Gastrocnemius medialis (tissue), 4 donors: ENCODE data around the gene TRPM4.

Experiments
- POLR2A ChIP-seq, 2 donors: fragments of 450-650 bp; IDR thresholded peaks; one replicate each; pipeline ENCODE4 v1.6.1; 2017; ENCODE audit warnings: antibody characterized with exemption in 2 of 2, mild to moderate bottlenecking in 2 of 2, moderate library complexity in 2 of 2
- TF ChIP-seq, protein P1 (sequence below), 5 experiments: fragments of 450-650 bp in 3 of 5; fragments of 200-600 bp in 2 of 5; sonication (generic) in 2 of 5; IDR thresholded peaks in 4 of 5; conservative IDR thresholded peaks in 1 of 5; 1 replicate in 4 of 5; 2 replicates in 1 of 5; pipeline ENCODE4 v1.5.1; 2016 to 2019; ENCODE audit warnings: antibody characterized with exemption in 5 of 5, mild to moderate bottlenecking in 3 of 5, moderate library complexity in 3 of 5

DNA sequence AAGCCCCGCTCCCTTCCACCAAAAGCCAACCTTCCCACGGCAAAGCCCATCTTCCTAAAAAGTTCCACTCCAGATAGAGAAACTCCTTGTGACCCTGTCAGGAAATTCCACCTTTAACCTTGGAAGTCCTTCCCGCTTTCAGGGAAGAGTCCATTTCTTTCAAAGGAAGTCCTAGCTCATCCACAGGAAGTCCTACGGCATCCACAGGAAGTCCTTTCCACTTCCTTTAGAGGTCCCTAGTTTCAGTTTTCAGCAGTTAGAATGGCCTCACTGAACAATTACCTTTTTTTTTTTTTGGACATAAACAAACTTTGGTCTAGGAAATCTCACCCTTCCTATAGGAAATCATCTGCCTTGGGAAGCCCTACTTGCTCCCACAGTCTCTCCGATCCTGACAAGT is 31.7 kb downstream of the TRPM4 start:
- TF ChIP-seq, protein P1, sequence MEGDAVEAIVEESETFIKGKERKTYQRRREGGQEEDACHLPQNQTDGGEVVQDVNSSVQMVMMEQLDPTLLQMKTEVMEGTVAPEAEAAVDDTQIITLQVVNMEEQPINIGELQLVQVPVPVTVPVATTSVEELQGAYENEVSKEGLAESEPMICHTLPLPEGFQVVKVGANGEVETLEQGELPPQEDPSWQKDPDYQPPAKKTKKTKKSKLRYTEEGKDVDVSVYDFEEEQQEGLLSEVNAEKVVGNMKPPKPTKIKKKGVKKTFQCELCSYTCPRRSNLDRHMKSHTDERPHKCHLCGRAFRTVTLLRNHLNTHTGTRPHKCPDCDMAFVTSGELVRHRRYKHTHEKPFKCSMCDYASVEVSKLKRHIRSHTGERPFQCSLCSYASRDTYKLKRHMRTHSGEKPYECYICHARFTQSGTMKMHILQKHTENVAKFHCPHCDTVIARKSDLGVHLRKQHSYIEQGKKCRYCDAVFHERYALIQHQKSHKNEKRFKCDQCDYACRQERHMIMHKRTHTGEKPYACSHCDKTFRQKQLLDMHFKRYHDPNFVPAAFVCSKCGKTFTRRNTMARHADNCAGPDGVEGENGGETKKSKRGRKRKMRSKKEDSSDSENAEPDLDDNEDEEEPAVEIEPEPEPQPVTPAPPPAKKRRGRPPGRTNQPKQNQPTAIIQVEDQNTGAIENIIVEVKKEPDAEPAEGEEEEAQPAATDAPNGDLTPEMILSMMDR (IDR thresholded peaks at IDR 0.05 in 4 of 5, conservative IDR thresholded peaks at IDR 0.05 in 1 of 5), result no peak
- no peak for TF ChIP-seq POLR2A (IDR thresholded peaks at IDR 0.05)
